Parietal lobe (tissue), 1 donor: Measurements from ENCODE around the gene IFNA6. TPM values are rescaled to one million over a fixed set of nuclear protein-coding genes. Genes with fewer than 3 reads are reported as not detected.

ENCODE experiments used
- total RNA-seq: library from RNA; depleted of rRNA; stranded (reverse); fragments of >200 nt; gene quantifications from one replicate; pipeline ENCODE4 v1.2.3, GENCODE V29; 2014

Gene IFNA6
- total RNA-seq: not detected

DNA sequence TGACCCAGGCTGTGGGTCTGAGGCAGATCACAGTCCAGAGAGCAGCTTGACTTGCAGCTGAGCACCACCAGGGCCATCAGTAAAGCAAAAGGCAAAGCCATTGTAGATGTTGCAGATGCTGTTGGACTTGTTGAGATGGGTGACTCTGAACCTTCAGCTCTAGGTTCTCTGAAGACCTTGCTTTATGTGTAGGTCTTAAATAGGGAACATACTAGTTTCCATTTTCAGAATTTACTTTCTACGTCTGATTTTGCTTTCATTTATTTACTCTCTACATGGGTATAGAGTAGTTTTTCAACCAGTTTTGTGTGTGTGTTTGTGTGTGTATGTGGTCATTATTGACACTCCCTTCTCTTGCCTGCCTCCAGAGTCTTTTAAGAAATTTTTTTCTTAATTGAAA, at the start of gene IFNA6:
Gene IFNA6 (minus strand): TSS at position 101 of the 400 bp plus-strand sequence. CDS start 0 bp downstream, at position 101.

DNA sequence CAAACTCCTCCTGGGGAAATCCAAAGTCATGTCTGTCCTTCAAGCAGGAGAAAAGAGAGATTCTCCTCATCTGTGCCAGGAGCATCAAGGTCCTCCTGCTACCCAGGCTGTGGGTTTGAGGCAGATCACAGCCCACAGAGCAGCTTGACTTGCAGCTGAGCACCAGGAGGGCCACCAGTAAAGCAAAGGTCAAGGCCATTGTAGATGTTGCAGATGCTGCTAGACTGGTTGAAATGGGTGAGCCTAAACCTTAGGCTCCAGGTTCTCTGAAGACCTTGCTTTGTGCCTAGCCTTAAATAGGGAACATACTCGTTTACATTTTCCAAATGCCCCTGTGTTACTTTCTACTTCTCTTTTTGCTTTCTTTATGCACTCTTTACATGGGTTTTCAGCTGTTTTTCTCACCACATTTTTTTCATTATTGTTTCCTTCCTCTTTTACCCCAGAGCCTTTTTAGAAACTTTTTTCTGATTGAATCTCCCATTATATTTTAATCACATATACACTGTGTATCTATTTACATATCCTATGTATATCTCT, 34.5 kb upstream of the IFNA6 start, which contains the start of gene IFNA2:
Gene IFNA2 (minus strand): TSS at position 268 of the 540 bp plus-strand sequence. CDS start 69 bp downstream, at position 199.

DNA sequence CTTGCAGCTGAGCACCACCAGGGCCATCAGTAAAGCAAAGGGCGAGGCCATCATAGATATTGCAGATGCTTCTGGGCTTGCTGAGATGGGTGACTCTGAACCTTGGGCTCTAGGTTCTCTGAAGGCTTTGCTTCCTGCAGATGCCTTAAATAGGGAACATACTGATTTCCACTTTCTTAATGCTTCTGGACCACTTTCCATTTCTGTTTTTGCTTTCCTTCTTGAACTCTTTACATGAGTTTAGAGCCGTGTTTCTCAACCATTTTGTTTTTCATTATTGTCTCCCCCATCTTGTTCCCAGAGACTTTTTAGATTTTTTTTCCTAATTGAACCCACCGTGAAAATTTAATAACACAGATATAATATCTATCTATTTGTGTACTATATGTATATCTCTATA, 17.3 kb upstream of the IFNA6 start, which contains the start of gene IFNA13:
Gene IFNA13 (minus strand): TSS at position 101 of the 400 bp plus-strand sequence. CDS start 47 bp downstream, at position 54.

DNA sequence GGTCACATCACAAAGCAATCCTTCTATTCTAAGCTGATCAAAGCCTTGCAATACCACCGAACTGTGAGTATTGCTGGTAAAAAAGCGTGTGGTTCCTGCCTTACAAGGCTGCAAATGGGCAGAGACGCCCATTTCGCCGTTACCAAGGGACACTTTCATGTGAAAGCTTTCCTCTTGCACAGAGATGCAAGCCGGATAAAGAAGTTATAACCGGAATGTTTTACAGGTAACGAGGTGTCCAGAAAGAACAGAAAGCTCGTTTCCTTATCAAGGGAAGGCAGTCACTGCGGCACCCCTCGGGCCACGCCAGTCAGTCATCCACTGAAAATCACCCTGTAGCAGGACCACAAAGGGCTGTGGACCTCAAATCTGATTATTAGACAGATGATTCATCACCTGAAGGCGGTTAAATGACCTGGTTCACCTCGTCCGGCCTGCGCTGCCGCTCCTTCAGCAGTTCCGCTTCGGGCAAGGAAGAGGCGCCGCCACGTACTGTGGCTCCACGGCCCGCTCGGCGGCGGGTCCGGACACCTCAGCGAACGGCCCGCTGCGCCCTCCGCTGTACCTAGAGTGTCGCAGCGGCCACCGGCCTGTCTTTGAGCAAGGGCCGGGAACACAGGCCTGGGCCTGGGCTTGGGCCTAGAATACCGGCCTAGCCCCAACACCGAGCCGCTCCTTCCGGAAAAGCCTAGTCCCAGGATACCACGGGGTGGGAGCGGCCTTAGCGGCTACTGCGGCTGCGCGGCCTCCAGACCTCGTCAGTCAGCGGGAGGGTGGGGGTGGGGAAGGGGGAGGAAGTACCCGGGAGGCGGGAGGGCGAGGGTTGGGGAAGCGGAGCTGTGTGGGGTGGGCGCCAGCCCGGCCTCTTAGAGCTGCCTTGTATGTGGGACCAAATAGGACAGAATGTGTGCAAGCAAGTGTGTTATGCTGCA, 15.7 kb downstream of the IFNA6 start, which contains the start of gene KLHL9:
Gene KLHL9 (minus strand): TSS at position 704 of the 932 bp plus-strand sequence. CDS start 545 bp downstream, at position 159.

DNA sequence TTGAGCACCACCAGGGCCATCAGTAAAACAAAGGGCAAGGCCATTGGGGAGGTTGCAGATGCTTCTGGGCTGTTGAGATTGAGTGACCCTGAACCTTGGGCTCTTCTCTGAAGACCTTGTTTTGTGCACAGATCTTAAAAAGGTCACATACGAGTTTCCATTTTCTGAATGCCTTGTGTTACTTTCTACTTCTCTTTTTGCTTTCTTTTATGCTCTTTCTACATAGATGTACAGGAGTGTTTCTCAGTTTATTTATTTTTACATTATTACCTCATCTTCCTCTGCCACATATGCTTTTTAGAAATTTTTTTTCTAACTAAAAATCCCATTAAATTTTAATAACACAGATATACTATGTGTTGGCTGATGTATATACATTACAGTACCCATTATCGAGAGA, 45.5 kb downstream of the IFNA6 start, which contains the start of gene IFNA5:
Gene IFNA5 (minus strand): TSS at position 101 of the 400 bp plus-strand sequence. CDS start 57 bp downstream, at position 44.

Other genes with a start within 250 kb of the IFNA6 start
- gene IFNW1, start 209.1 kb downstream of the IFNA6 start, total RNA-seq: not detected
- not detected for gene IFNA21, start 184.2 kb downstream of the IFNA6 start, total RNA-seq
- gene IFNA4, start 163.3 kb downstream of the IFNA6 start, total RNA-seq: not detected
- gene IFNA7, start 148.7 kb downstream of the IFNA6 start, total RNA-seq: not detected
- gene IFNA10, start 143.7 kb downstream of the IFNA6 start, total RNA-seq: not detected
- gene IFNA16, start 133.6 kb downstream of the IFNA6 start, total RNA-seq: not detected
- gene IFNA17, start 122.7 kb downstream of the IFNA6 start, total RNA-seq: not detected
- not detected for gene IFNA14, start 110.9 kb downstream of the IFNA6 start, total RNA-seq
- not detected for gene IFNA5, start 45.6 kb downstream of the IFNA6 start, total RNA-seq
- 73.6 TPM for gene KLHL9, start 15.5 kb downstream of the IFNA6 start, total RNA-seq
- not detected for gene IFNA13, start 17.2 kb upstream of the IFNA6 start, total RNA-seq
- not detected for gene IFNA2, start 34.5 kb upstream of the IFNA6 start, total RNA-seq
- not detected for gene IFNA8, start 58.2 kb upstream of the IFNA6 start, total RNA-seq
- not detected for gene IFNA1, start 89.6 kb upstream of the IFNA6 start, total RNA-seq
- not detected for gene IFNE, start 131.4 kb upstream of the IFNA6 start, total RNA-seq